Activated CD8-positive, alpha-beta memory T cell treated with anti-CD3 and anti-CD28 coated beads, Interleukin-2, amount 10 ng/mL, durations not matched to agents 7 days and 5 days (primary cell): ENCODE data around the gene GIT2. TPM values are rescaled to one million over a fixed set of nuclear protein-coding genes. Genes with fewer than 3 reads are reported as not detected.

Experiments used
- ATAC-seq: fragments of 150-1000 bp; cut with Tn5 transposase; one replicate; pipeline ENCODE4 v1.10.0; 2021; ENCODE audit warnings: moderate library complexity
- CTCF ChIA-PET: fragments of 350-600 bp; sonication (Branson Sonifier 250); formaldehyde crosslinking; loops from one replicate; lab custom pipeline; 2021; ENCODE audit warnings: antibody characterized with exemption; lab: Charles Lee
- DNase-seq: peaks from one replicate; pipeline ENCODE4 v3.0.0-alpha.2; 2020
- H3K27ac Mint-ChIP-seq: one replicate; pipeline ENCODE4 v1.8.0; 2021; ENCODE audit warnings: mild to moderate bottlenecking, mixed read lengths
- H3K27me3 Mint-ChIP-seq: one replicate; pipeline ENCODE4 v1.8.0; 2021; ENCODE audit warnings: mixed read lengths
- H3K36me3 Mint-ChIP-seq: one replicate; pipeline ENCODE4 v1.8.0; 2021; ENCODE audit warnings: mild to moderate bottlenecking, mixed read lengths
- H3K4me1 Mint-ChIP-seq: one replicate; pipeline ENCODE4 v1.8.0; 2021; ENCODE audit warnings: mixed read lengths
- H3K4me3 Mint-ChIP-seq: one replicate; pipeline ENCODE4 v1.8.0; 2021; ENCODE audit warnings: mild to moderate bottlenecking, moderate library complexity, mixed read lengths
- H3K9me3 Mint-ChIP-seq: one replicate; pipeline ENCODE4 v1.8.0; 2022; ENCODE audit warnings: low read depth, mixed read lengths
- total RNA-seq, 2 experiments: library from RNA; stranded (reverse); gene quantifications; one replicate each; pipeline ENCODE4 v1.2.3, GENCODE V29; 2021

Gene GIT2, protein sequence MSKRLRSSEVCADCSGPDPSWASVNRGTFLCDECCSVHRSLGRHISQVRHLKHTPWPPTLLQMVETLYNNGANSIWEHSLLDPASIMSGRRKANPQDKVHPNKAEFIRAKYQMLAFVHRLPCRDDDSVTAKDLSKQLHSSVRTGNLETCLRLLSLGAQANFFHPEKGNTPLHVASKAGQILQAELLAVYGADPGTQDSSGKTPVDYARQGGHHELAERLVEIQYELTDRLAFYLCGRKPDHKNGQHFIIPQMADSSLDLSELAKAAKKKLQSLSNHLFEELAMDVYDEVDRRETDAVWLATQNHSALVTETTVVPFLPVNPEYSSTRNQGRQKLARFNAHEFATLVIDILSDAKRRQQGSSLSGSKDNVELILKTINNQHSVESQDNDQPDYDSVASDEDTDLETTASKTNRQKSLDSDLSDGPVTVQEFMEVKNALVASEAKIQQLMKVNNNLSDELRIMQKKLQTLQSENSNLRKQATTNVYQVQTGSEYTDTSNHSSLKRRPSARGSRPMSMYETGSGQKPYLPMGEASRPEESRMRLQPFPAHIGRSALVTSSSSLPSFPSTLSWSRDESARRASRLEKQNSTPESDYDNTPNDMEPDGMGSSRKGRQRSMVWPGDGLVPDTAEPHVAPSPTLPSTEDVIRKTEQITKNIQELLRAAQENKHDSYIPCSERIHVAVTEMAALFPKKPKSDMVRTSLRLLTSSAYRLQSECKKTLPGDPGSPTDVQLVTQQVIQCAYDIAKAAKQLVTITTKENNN
- total RNA-seq, result 10 to 100 TPM; 90.6 to 92.3 TPM

DNA sequence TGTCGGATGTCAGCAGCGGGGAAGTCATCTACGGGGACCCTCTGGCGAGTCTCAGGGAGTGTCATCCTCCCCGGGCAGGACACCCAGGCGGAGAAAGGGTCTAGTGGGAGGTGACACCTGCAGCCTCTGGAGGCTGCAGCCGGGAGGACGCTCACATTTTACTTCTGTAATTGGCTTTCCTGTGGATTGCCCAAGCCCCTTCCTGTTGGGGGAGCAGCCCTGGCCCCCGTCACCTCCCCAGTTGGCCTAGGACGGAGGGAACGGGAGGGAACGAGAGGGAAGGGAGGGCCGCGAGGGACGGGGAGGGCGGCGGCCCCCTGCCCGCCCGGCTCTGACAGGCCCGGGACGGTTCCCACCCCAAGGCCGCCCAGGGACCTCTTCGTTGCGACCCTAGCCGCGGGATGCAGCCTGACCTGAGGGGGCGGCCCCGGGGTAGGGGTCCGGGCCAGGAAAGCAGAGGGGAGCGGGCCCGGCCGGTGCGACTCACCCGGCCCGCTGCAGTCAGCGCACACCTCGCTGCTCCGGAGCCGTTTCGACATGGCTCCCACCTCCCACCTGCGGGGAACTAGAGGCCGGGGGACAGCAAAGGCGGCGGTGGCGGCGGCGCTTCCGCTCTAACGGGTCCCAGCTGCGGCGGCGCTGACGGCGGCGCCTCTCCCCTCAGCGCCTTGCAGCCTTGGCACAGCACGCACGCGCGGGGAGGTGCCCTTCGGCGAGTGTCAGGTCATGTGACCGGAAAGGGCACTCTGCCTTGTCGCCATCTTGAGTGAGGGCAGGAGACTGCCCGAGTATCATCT is at the start of gene GIT2:
TSS of gene GIT2 (minus strand) at position 683 of the 797 bp plus-strand sequence. CDS start at position 539, 144 bp downstream.
- Mint-ChIP-seq H3K4me3 (peak within 1 kb of the TSS; percentile 82), H3K36me3 (peaks cover 25% of the 10 kb centered on the region), H3K27me3 (no peaks in the 10 kb centered on the region), H3K4me1 (peaks cover 53% of the 10 kb centered on the region), H3K9me3 (no peaks in the 10 kb centered on the region), H3K27ac (peak within 1 kb of the TSS; percentile 86)
- CTCF ChIA-PET, result interaction anchor here (0.7 to 1.8 kb wide), 4 partner anchors 21 to 102 kb away, joined by 3 to 5 read pairs (median 3); no protein-coding TSS in a partner anchor
- DNase-seq, result peak; percentile 98
- peak; percentile 80 for ATAC-seq

DNA sequence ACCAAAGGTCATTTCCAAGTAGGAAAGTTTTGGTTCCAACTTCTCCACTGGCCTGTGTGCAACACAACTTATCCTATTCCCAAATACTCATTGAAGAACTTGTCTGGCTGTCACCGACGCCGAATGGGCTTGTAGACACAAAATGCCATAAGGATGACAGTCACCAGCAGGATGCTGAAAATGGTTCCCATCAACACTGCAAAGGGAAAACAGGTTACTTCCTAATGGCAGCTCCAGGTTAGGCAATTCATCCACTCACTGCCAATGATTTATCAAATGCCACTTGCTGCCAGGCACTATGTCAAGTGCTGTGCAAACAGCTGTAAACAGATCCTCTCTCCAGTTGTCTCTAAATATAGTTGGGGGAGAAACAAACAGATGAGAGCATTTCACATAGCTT is 46.1 kb upstream of the GIT2 start:
- peaks cover 35% of the 10 kb centered on the region for H3K36me3 Mint-ChIP-seq
- H3K27ac Mint-ChIP-seq, result peak overlapping the region; percentile 55
- DNase-seq (no peak), ATAC-seq (no peak)
- H3K4me1 Mint-ChIP-seq, result peaks cover 61% of the 10 kb centered on the region
- H3K4me3 Mint-ChIP-seq, result no peak overlapping the region
- CTCF ChIA-PET, result interaction anchor here (1.1 kb wide), 1 partner anchor 389 kb away, joined by 3 read pairs; no protein-coding TSS in a partner anchor
- H3K9me3 Mint-ChIP-seq, result no peaks in the 10 kb centered on the region
- no peaks in the 10 kb centered on the region for H3K27me3 Mint-ChIP-seq

DNA sequence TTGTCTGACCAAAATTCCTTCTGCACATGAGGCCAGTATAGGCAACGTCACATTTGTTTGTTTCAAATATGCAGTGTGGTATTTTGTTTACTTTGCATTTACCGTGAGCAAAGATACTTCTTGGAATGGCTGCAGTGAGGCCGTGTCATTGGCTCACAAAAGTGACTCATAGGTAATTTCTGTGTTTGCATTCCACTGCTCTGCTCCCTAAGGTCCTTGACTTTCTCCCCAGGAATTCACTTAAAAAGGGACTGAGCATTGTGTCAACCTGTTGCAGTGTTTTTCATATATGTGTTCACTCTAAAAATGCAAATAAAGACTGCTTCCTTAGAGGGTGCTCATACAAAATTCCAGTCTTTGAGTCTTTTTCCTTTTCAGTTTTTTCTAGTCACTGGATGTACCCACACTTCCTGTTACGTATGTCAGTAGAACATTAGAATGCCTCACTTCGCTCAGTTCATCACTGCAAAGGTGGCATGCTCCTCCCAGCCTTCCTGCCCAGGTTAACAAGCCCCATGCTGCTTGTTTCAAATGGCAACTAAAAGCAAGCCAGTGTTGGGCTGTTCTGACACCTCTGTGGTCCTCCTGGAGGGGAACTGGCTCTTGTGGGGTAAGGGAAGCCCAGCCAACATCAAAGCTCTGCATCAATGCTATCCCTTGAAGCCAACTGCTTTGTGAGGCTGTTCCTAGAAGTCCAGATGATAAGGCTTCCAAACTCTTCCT is 43.1 kb upstream of the GIT2 start:
- CTCF ChIA-PET, result interaction anchor here (0.8 to 0.9 kb wide), 3 partner anchors 20 to 43 kb away, joined by 3 to 4 read pairs (median 4); partner anchors contain the start of gene GIT2
- H3K4me3 Mint-ChIP-seq, result no peak overlapping the region
- H3K27ac Mint-ChIP-seq, result peak overlapping the region; percentile 92
- ATAC-seq (peak; percentile 61), DNase-seq (peak; percentile 66)
- H3K27me3 Mint-ChIP-seq, result no peaks in the 10 kb centered on the region
- H3K4me1 Mint-ChIP-seq, result peaks cover 54% of the 10 kb centered on the region
- H3K9me3 Mint-ChIP-seq, result no peaks in the 10 kb centered on the region
- H3K36me3 Mint-ChIP-seq, result peaks cover 57% of the 10 kb centered on the region

DNA sequence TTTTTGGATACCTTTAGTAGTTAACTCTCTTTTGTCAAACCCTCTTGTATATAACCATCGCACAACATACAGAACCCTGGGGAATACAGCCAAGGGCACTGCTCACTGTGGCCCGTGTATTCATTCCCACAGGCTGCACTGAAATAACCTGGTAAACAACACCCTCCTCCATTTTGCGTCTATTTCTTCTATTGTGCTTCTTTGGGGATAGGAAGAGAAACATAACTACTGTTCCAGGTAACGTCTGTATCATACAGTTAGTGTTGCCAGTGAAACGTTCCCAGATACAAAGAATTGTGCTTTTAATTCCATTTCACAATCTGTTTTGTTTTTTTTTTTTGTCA is 42.5 kb upstream of the GIT2 start:
- H3K4me1 Mint-ChIP-seq, result peaks cover 52% of the 10 kb centered on the region
- no peak for ATAC-seq
- no peaks in the 10 kb centered on the region for H3K9me3 Mint-ChIP-seq
- no peaks in the 10 kb centered on the region for H3K27me3 Mint-ChIP-seq
- H3K4me3 Mint-ChIP-seq, result no peak overlapping the region
- H3K27ac Mint-ChIP-seq, result peak overlapping the region; percentile 92
- DNase-seq, result no peak
- H3K36me3 Mint-ChIP-seq, result peaks cover 58% of the 10 kb centered on the region
- CTCF ChIA-PET, result no interaction called here

DNA sequence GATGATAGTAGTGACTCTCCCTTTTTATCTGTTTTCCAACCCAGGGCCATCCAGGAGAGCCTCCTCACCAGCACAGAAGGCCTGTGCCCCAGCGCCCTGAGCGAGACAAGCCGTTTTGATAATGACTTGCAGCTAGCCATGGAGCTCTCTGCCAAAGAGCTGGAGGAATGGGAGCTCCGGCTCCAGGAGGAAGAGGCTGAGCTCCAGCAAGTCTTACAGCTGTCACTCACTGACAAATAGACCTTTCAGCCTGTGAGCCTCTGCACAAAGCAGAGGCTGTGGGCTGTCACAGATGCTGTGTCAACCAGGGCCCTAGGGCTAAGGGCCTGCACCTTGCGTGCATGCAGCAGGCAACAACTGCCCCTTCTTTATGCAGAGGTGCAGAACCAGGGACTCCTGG is 41.1 kb upstream of the GIT2 start:
- H3K27ac Mint-ChIP-seq, result peak overlapping the region; percentile 40
- no peaks in the 10 kb centered on the region for H3K9me3 Mint-ChIP-seq
- ATAC-seq (no peak), DNase-seq (no peak)
- no peaks in the 10 kb centered on the region for H3K27me3 Mint-ChIP-seq
- H3K4me3 Mint-ChIP-seq, result no peak overlapping the region
- peaks cover 44% of the 10 kb centered on the region for H3K4me1 Mint-ChIP-seq
- CTCF ChIA-PET, result no interaction called here
- H3K36me3 Mint-ChIP-seq, result peaks cover 60% of the 10 kb centered on the region

DNA sequence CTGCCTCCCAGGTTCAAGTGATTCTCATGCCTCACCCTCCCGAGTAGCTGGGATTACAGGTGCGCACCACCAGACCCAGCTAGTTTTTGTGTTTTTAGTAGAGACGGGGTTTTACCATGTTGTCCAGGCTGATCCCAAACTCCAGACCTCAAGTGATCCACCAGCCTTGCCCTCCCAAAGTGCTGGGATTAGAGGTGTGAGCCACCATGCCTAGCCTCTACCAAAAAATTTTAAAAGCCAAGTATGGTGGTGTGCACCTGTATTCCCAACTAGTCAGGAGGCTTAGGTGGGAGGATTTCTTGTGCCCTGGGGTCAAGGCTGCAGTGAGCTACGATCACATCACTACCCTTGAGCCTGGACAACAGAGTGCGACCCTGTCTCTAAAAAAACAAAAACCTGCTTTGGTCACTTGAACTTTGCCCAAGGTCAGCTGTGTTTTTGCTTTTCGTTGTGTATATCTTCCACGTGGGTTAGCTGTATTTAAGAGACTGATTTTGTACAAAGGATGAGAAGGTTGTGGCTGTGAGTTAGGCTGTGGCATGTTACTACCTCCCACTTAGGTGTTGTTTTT is 39.5 kb upstream of the GIT2 start:
- DNase-seq, result no peak
- H3K4me3 Mint-ChIP-seq, result no peak overlapping the region
- ATAC-seq, result no peak
- H3K27me3 Mint-ChIP-seq, result no peaks in the 10 kb centered on the region
- H3K9me3 Mint-ChIP-seq, result no peaks in the 10 kb centered on the region
- H3K36me3 Mint-ChIP-seq, result peaks cover 59% of the 10 kb centered on the region
- CTCF ChIA-PET, result interaction anchor here (0.9 kb wide), 1 partner anchor 11 kb away, joined by 3 read pairs; no protein-coding TSS in a partner anchor
- no peak overlapping the region for H3K27ac Mint-ChIP-seq
- H3K4me1 Mint-ChIP-seq, result peaks cover 32% of the 10 kb centered on the region

DNA sequence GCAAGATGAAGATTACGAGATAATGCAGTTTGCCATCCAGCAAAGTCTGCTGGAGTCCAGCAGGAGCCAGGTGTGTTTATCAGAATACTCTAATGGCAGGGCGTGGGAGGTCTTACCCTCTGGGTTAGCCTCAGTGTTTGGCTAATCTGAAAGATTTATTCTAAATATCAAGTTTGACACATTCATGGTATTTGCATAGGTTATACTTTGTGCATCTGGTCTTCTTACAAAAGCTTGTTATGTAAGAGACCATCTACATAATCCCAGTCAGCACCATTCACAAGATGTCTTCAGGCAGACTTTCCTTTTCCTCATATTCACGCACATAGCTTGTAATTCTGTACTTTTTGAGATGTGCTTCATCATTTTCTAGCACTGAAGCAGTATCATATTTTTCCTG is 37.7 kb upstream of the GIT2 start:
- Mint-ChIP-seq H3K9me3 (no peaks in the 10 kb centered on the region), H3K36me3 (peaks cover 58% of the 10 kb centered on the region), H3K4me3 (no peak overlapping the region), H3K4me1 (peaks cover 15% of the 10 kb centered on the region), H3K27me3 (no peaks in the 10 kb centered on the region), H3K27ac (no peak overlapping the region)
- CTCF ChIA-PET, result interaction anchor here (1.0 to 1.6 kb wide), 2 partner anchors 13 to 17 kb away, joined by 3 to 4 read pairs; no protein-coding TSS in a partner anchor
- ATAC-seq (no peak), DNase-seq (no peak)

DNA sequence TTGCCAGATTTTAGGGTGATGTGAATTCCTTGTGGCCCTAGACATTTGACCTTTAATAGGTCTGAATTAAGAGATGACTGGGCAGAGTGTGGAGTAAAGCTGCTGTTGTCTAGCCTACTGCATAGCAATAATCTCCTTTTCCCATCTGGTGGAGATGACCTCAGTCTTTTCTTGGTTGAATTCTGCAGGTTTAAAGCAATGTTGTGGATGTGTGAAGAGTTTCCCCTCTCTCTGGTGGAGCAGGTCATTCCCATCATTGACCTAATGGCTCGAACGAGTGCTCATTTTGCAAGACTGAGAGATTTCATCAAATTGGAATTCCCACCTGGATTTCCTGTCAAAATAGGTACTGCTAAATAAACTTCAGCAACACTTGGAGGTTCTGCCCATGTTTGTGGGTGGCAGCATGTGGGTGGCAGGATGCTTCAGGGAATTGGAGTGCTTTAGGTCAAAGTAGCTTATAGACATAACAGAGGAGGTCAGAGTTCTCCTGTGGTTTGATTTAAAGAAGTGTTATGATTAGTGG is 33.2 kb upstream of the GIT2 start:
- DNase-seq (no peak), ATAC-seq (no peak)
- Mint-ChIP-seq H3K27me3 (no peaks in the 10 kb centered on the region), H3K4me1 (peaks cover 7% of the 10 kb centered on the region), H3K27ac (no peak overlapping the region), H3K36me3 (peaks cover 48% of the 10 kb centered on the region), H3K4me3 (no peak overlapping the region), H3K9me3 (no peaks in the 10 kb centered on the region)
- CTCF ChIA-PET, result interaction anchor here (1.1 kb wide), 1 partner anchor 14 kb away, joined by 4 read pairs; no protein-coding TSS in a partner anchor

DNA sequence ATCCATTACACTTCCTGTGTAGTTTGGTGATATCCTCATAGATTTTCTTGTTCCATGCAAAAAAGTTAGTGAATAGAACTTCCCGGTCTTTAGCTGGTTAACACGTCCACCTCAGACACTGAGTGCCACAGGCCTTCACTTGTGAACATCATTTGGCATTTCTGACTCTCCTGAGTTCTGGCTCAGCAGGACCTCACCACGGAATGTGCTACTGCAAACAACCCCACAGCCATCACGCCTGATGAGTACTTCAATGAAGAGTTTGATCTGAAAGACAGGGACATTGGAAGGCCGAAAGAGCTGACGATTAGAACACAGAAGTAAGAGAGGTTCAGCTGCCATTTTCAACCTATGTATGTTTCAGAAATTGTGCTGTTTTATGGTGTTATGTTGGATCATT is 32.2 kb upstream of the GIT2 start:
- ATAC-seq (no peak), DNase-seq (no peak)
- Mint-ChIP-seq H3K4me1 (peaks cover 12% of the 10 kb centered on the region), H3K4me3 (no peak overlapping the region), H3K36me3 (peaks cover 45% of the 10 kb centered on the region), H3K27me3 (no peaks in the 10 kb centered on the region), H3K27ac (no peak overlapping the region), H3K9me3 (no peaks in the 10 kb centered on the region)
- CTCF ChIA-PET, result interaction anchor here (0.5 to 1.1 kb wide), 2 partner anchors 13 to 72 kb away, joined by 3 to 4 read pairs; no protein-coding TSS in a partner anchor

DNA sequence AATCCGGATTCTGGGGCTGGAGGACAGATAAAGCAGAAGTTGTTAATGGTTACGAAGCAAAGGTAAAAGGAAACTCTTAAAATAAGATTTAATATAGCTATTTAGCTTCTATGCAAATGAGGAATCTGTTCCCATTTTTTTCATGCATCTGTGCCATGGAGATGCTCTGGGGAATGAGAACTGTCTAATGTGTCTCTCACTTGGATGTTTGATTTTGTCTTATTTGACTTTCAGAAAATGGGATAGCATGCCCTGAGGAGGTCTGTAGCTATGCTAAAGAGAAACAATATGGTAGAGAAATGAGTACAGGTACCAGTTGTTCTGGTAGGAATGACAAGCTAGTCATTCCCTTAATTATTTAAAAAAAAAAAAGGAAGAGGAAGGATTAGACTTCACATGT is 27.9 kb upstream of the GIT2 start:
- DNase-seq (no peak), ATAC-seq (no peak)
- Mint-ChIP-seq H3K27ac (no peak overlapping the region), H3K9me3 (no peaks in the 10 kb centered on the region), H3K4me3 (no peak overlapping the region), H3K27me3 (no peaks in the 10 kb centered on the region), H3K4me1 (peaks cover 20% of the 10 kb centered on the region), H3K36me3 (peaks cover 52% of the 10 kb centered on the region)
- CTCF ChIA-PET, result interaction anchor here (0.8 kb wide), 1 partner anchor 12 kb away, joined by 3 read pairs; no protein-coding TSS in a partner anchor

DNA sequence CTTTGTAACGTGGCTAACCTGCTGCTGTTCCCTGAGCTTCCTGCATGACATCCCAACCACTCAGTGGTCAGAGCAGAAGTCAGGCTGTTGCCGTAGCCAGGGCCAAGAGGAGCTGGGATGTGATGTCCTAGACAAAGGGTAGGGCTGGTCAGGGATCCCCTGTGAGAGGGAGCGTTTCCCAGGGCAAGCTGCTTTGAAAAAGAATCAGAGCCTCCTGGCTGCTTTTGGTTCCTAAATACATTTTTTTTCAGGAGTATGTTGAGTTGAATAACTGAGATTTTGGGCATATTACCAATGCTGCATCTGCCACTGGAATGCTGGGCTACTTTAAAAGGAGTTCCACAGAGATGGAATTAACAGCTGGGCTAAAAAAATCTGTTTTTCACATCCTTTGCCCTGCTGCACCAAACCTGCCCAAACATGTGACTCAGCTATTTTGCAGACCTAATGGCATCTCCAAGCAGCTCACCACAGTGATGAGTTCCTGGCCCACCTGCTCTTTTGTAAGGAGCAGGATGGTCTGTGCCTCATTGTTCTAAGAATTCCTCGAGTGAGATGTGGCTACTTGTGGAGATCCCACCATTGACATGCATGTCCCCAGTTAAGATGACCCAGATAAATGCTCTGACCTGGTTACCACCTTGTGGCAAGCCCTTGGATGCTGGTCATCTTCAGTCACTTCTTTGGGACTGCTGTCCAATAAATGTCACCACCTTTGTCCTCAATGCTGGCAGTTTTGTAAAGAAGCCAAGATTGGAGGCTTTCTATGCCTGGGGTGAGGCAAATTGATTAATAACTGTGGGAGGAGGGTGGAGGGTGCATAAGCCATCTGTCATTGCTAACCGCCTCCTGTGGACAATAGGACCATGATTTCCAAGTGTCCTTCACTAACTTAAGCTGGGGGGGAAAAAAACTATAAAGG is 27.2 kb upstream of the GIT2 start:
- Mint-ChIP-seq H3K4me1 (peaks cover 20% of the 10 kb centered on the region), H3K4me3 (no peak overlapping the region), H3K27me3 (no peaks in the 10 kb centered on the region), H3K9me3 (no peaks in the 10 kb centered on the region), H3K36me3 (peaks cover 55% of the 10 kb centered on the region), H3K27ac (no peak overlapping the region)
- ATAC-seq, result no peak
- no peak for DNase-seq
- CTCF ChIA-PET, result no interaction called here
